Spleen (tissue), 7 donors: ENCODE results near the gene LAIR1.

Experiments used
- POLR2A ChIP-seq, 3 donors: fragments of 450-650 bp; IDR thresholded peaks; one replicate each; pipeline ENCODE4 v1.5.1; 2017; ENCODE audit warnings: antibody characterized with exemption in 3 of 3, mild to moderate bottlenecking in 1 of 3
- TF ChIP-seq, protein P1 (sequence below), 11 experiments: fragments of 200-600 bp in 7 of 11; fragments of 450-650 bp in 4 of 11; sonication (generic) in 4 of 11; IDR thresholded peaks in 8 of 11; conservative IDR thresholded peaks in 3 of 11; 1 replicate in 7 of 11; 2 replicates in 4 of 11; pipeline versions ENCODE4 v1.4.0 to v1.8.0; 2016 to 2021; ENCODE audit warnings: antibody characterized with exemption in 11 of 11, inconsistent platforms in 4 of 11, mild to moderate bottlenecking in 1 of 11
- donor health status: DM: no; HTN: no; CAD: no; lungs with moderate emphysema.
- donor health status: DM: no; HTN: no; CAD: no.
- donor health status: DM: no; HTN: no; CAD: no.

DNA sequence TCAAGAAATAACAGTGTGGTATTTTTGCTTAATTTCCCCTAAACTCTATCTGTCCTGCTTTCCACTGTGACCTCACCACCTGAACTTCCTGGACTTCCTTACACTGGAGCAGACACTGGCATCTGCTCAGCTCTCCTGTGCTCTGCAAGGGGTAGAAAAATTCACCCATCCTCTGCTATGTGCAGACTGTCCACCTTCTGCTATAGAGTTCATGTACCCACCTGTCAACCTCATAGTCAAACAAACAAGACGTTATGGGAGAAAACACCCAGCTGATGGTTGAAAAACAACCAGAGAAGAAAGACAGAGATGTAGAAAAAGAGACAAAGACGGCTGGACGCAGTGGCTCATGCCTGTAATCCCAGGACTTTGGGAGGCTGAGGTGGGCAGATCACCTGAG lies 12.2 kb downstream of the LAIR1 start:
- TF ChIP-seq, protein P1, sequence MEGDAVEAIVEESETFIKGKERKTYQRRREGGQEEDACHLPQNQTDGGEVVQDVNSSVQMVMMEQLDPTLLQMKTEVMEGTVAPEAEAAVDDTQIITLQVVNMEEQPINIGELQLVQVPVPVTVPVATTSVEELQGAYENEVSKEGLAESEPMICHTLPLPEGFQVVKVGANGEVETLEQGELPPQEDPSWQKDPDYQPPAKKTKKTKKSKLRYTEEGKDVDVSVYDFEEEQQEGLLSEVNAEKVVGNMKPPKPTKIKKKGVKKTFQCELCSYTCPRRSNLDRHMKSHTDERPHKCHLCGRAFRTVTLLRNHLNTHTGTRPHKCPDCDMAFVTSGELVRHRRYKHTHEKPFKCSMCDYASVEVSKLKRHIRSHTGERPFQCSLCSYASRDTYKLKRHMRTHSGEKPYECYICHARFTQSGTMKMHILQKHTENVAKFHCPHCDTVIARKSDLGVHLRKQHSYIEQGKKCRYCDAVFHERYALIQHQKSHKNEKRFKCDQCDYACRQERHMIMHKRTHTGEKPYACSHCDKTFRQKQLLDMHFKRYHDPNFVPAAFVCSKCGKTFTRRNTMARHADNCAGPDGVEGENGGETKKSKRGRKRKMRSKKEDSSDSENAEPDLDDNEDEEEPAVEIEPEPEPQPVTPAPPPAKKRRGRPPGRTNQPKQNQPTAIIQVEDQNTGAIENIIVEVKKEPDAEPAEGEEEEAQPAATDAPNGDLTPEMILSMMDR (IDR thresholded peaks at IDR 0.05 in 8 of 11, conservative IDR thresholded peaks at IDR 0.05 in 3 of 11), result no peak
- no peak for TF ChIP-seq POLR2A (IDR thresholded peaks at IDR 0.05)
